Smooth muscle cell (in vitro differentiated cells): ENCODE data around the gene SBK3. TPM values are rescaled to one million over a fixed set of nuclear protein-coding genes. Genes with fewer than 3 reads are reported as not detected.
"Not testable (repeated sequence)": the region's sequence is repeated elsewhere in the genome, so short reads cannot be mapped to it uniquely, and the experiment has no call there.

Experiments
- DNase-seq: peaks from one replicate; lab custom pipeline; 2025; ENCODE audit not compliant: unreplicated experiment; lab: John Stamatoyannopoulos, UW
- H2AFZ ChIP-seq: fragments of 200-600 bp; sonication (generic); 2 replicates; pipeline ENCODE4 v1.6.0; 2016; ENCODE audit warnings: antibody characterized with exemption, low read depth, mild to moderate bottlenecking
- H3F3A ChIP-seq: fragments of 200-600 bp; sonication (generic); 2 replicates; pipeline ENCODE4 v1.6.0; 2017; ENCODE audit warnings: antibody characterized with exemption, low read depth
- H3K27ac ChIP-seq: fragments of 200-600 bp; sonication (generic); 2 replicates; pipeline ENCODE4 v1.5.1; 2016; ENCODE audit warnings: low read depth, mild to moderate bottlenecking
- H3K27me3 ChIP-seq: fragments of 200-600 bp; sonication (generic); 2 replicates; pipeline ENCODE4 v1.6.1; 2016; ENCODE audit warnings: low read depth, mild to moderate bottlenecking
- H3K36me3 ChIP-seq: fragments of 200-600 bp; sonication (generic); 2 replicates; pipeline ENCODE4 v1.5.1; 2016; ENCODE audit warnings: low read depth
- H3K4me1 ChIP-seq: fragments of 200-600 bp; sonication (generic); 2 replicates; pipeline ENCODE4 v1.5.1; 2016; ENCODE audit warnings: low read depth
- H3K4me2 ChIP-seq: fragments of 200-600 bp; sonication (generic); 2 replicates; pipeline ENCODE4 v1.6.0; 2016; ENCODE audit warnings: mild to moderate bottlenecking
- H3K4me3 ChIP-seq: fragments of 200-600 bp; sonication (generic); 2 replicates; pipeline ENCODE4 v1.5.1; 2016; ENCODE audit warnings: mild to moderate bottlenecking
- H3K79me2 ChIP-seq: fragments of 200-600 bp; sonication (generic); 2 replicates; pipeline ENCODE4 v1.6.0; 2016; ENCODE audit warnings: low read depth, mild to moderate bottlenecking
- H3K9ac ChIP-seq: fragments of 200-600 bp; sonication (generic); 2 replicates; pipeline ENCODE4 v1.6.0; 2016; ENCODE audit warnings: low read depth
- H3K9me3 ChIP-seq: fragments of 200-600 bp; sonication (generic); replicated peaks from 2 replicates; pipeline ENCODE4 v1.5.1; 2016; ENCODE audit warnings: low read depth
- H4K20me1 ChIP-seq: fragments of 200-600 bp; sonication (generic); 2 replicates; pipeline ENCODE4 v1.6.0; 2016; ENCODE audit warnings: low read depth
- WGBS: methylation state at CpG from one replicate; pipeline ENCODE4 v1.1.7; 2016; ENCODE audit warnings: low lambda C conversion rate; 5-methylcytosine and 5-hydroxymethylcytosine counted together
- polyA plus RNA-seq: library from polyadenylated mRNA; unstranded; fragments of >200 nt; fragmentation: Nextera tagmentation; extraction: Ambion mirVana; gene quantifications from 2 replicates; pipeline ENCODE4 v1.2.1, GENCODE V29; 2016
- total RNA-seq: library from RNA; depleted of rRNA; stranded (reverse); fragments of >200 nt; gene quantifications from 2 replicates; pipeline ENCODE4 v1.2.3, GENCODE V29; 2014
- TF ChIP-seq, protein P1 (sequence below): fragments of 200-600 bp; sonication (generic); IDR thresholded peaks from 2 replicates; pipeline ENCODE4 v1.5.1; 2017; ENCODE audit warnings: borderline replicate concordance, mild to moderate bottlenecking, antibody characterized with exemption; ENCODE audit not compliant: insufficient read depth, poor library complexity, severe bottlenecking

SBK3 gene
- total and polyA plus RNA-seq, 2 experiments from 2014 or later: not detected

DNA sequence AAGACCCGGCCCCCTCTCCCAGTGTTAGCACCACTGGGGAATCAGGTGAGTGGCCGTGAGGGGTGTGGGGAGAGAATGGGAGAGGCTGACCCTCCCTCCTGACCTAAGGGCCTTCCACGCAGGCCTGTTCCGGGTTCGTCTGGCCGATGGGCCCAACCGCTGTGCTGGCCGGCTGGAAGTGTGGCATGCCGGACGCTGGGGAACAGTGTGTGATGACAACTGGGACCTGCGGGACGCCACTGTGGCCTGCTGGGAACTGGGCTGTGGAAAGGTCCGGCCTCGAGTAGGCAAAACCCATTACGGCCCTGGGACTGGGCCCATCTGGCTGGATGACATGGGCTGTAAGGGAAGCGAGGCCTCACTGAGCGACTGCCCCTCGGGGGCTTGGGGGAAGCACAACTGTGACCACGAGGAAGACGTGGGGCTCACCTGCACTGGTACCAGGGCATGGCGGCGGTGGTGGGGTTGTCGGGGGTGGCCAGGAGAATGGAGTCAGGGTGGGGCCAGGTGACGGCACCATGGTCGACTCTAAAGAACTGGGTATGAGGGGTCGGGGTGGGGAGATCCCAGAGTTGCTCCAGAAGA is 44.9 kb downstream of the SBK3 start:
- no peak overlapping the region for H3K4me2 ChIP-seq
- TF ChIP-seq, protein P1, sequence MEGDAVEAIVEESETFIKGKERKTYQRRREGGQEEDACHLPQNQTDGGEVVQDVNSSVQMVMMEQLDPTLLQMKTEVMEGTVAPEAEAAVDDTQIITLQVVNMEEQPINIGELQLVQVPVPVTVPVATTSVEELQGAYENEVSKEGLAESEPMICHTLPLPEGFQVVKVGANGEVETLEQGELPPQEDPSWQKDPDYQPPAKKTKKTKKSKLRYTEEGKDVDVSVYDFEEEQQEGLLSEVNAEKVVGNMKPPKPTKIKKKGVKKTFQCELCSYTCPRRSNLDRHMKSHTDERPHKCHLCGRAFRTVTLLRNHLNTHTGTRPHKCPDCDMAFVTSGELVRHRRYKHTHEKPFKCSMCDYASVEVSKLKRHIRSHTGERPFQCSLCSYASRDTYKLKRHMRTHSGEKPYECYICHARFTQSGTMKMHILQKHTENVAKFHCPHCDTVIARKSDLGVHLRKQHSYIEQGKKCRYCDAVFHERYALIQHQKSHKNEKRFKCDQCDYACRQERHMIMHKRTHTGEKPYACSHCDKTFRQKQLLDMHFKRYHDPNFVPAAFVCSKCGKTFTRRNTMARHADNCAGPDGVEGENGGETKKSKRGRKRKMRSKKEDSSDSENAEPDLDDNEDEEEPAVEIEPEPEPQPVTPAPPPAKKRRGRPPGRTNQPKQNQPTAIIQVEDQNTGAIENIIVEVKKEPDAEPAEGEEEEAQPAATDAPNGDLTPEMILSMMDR: no peak
- no peaks in the 10 kb centered on the region for H3K27me3 ChIP-seq
- H3K36me3 ChIP-seq: no peaks in the 10 kb centered on the region
- H3F3A ChIP-seq: no peaks in the 10 kb centered on the region
- H3K4me1 ChIP-seq: no peaks in the 10 kb centered on the region
- H3K9me3 ChIP-seq: no peaks in the 10 kb centered on the region
- DNase-seq: no peak
- no peaks in the 10 kb centered on the region for H4K20me1 ChIP-seq
- no peaks in the 10 kb centered on the region for H3K79me2 ChIP-seq
- H3K27ac ChIP-seq: no peak overlapping the region
- H2AFZ ChIP-seq: no peak overlapping the region
- no peak overlapping the region for H3K4me3 ChIP-seq
- no peak overlapping the region for H3K9ac ChIP-seq
- 96% methylated on average over 17 of the region's 26 CpGs for WGBS

GRCh38 chr19:55498246-55498840 is 47.0 kb downstream of the SBK3 start:
- no peaks in the 10 kb centered on the region for H3F3A ChIP-seq
- H4K20me1 ChIP-seq: no peaks in the 10 kb centered on the region
- no peak overlapping the region for H3K9ac ChIP-seq
- H3K27me3 ChIP-seq: no peaks in the 10 kb centered on the region
- WGBS: 72% methylated on average over 2 of the region's 2 CpGs
- H3K9me3 ChIP-seq: no peaks in the 10 kb centered on the region
- TF ChIP-seq, protein P1: no peak
- H3K4me3 ChIP-seq: no peak overlapping the region
- H3K4me1 ChIP-seq: no peaks in the 10 kb centered on the region
- H3K36me3 ChIP-seq: no peaks in the 10 kb centered on the region
- H3K27ac ChIP-seq: no peak overlapping the region
- no peak for DNase-seq
- no peak overlapping the region for H3K4me2 ChIP-seq
- no peaks in the 10 kb centered on the region for H3K79me2 ChIP-seq
- no peak overlapping the region for H2AFZ ChIP-seq

GRCh38 chr19:55497763-55498162 is 47.6 kb downstream of the SBK3 start:
- Histone ChIP-seq H3K9me3 (no peaks in the 10 kb centered on the region), H3K4me1 (no peaks in the 10 kb centered on the region), H3K9ac (no peak overlapping the region), H4K20me1 (no peaks in the 10 kb centered on the region), H3K27me3 (no peaks in the 10 kb centered on the region), H3K36me3 (no peaks in the 10 kb centered on the region), H3K4me3 (no peak overlapping the region), H2AFZ (no peak overlapping the region), H3F3A (no peaks in the 10 kb centered on the region), H3K79me2 (no peaks in the 10 kb centered on the region), H3K4me2 (no peak overlapping the region), H3K27ac (no peak overlapping the region)
- DNase-seq: no peak
- WGBS: 89% methylated on average over 13 of the region's 13 CpGs
- TF ChIP-seq, protein P1: no peak

DNA sequence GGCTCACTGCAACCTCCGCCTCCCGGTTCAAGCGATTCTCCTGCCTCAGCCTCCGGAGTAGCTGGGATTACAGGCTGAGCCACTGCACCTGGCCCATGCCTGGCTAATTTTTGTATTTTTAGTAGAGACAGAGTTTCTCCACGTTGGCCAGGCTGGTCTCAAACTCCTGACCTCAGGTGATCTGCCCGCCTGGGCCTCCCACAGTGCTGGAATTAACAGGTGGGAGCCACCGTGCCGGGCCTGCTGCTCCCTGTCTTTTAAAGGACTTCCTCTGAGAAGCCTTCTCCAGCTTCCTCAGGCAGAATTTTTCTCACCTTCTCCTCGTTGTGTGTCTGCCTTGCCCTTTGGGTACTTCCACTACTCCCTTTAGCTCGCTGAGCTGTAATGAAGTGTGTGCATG is 48.5 kb downstream of the SBK3 start:
- H3K27ac ChIP-seq, H3K4me1 ChIP-seq, H4K20me1 ChIP-seq, H3F3A ChIP-seq, H3K79me2 ChIP-seq, H3K27me3 ChIP-seq, H3K4me3 ChIP-seq, H3K4me2 ChIP-seq, H3K9ac ChIP-seq, H2AFZ ChIP-seq, DNase-seq, H3K9me3 ChIP-seq, H3K36me3 ChIP-seq: not testable (repeated sequence)
- WGBS: 80% methylated on average over 10 of the region's 10 CpGs
